HCT116 (cell line): ENCODE data around the gene ARMH4. TPM values are rescaled to one million over a fixed set of nuclear protein-coding genes. Genes with fewer than 3 reads are reported as not detected.

Experiments
- ATAC-seq: fragments of 200-7000 bp; cut with Tn5 transposase; 2 replicates; pipeline ENCODE4 v1.9.1; 2020; ENCODE audit warnings: mild to moderate bottlenecking, moderate library complexity
- BruUV-seq: library from RNA; stranded (reverse); fragments of 400-500 nt; replicated peaks from 2 replicates; lab custom pipeline; 2021; lab: Mats Ljungman, UMichigan
- CTCF ChIA-PET: fragments of 300-600 bp; sonication (Branson Sonifier 250); formaldehyde crosslinking; loops from one replicate; lab custom pipeline; 2021; ENCODE audit warnings: antibody characterized with exemption; lab: Charles Lee
- POLR2A ChIA-PET: fragments of 300-600, 350-600 bp; sonication (Branson Sonifier 250); formaldehyde crosslinking; loops from one replicate; lab custom pipeline; 2021; ENCODE audit warnings: antibody characterized with exemption; lab: Charles Lee
- RAD21 ChIA-PET, 2 experiments: fragments of 300-600 bp; sonication (Branson Sonifier 250); formaldehyde crosslinking; loops; one replicate each; lab custom pipeline; 2023; ENCODE audit warnings: low total read pairs in 2 of 2; ENCODE audit not compliant: uncharacterized antibody in 2 of 2, unreplicated experiment in 2 of 2, low non-redundant PET in 1 of 2; lab: Charles Lee
- DNase-seq: peaks from one replicate; pipeline ENCODE4 v3.0.0-alpha.2; 2010; ENCODE audit warnings: low read depth, low spot score
- H2AFZ ChIP-seq: fragments of 200-600 bp; shearing (Covaris generic), sonication (generic); 2 replicates; pipeline ENCODE4 v1.6.1; 2017; ENCODE audit warnings: low read depth, mixed run types, mixed read lengths, antibody characterized with exemption, low read length; ENCODE audit not compliant: poor library complexity, severe bottlenecking
- H3K27ac ChIP-seq: 2 replicates; pipeline ENCODE4 v1.5.1; 2012; ENCODE audit warnings: low read depth, low read length
- H3K27me3 ChIP-seq: fragments of 200-600 bp; sonication (generic); 2 replicates; pipeline ENCODE4 v1.6.1; 2016; ENCODE audit warnings: mixed run types, low read length, mixed read lengths; ENCODE audit not compliant: insufficient read depth
- H3K36me3 ChIP-seq, 2 experiments: fragments of 200-500 bp in 1 of 2; fragments of 200-600 bp in 1 of 2; sonication (Bioruptor generic) in 1 of 2; sonication (generic) in 1 of 2; 2 replicates each; pipeline versions ENCODE4 v1.5.1 to v1.6.1; 2014 to 2016; ENCODE audit warnings: low read length in 2 of 2, inconsistent platforms in 1 of 2, mixed read lengths in 1 of 2, mixed run types in 1 of 2; ENCODE audit not compliant: insufficient read depth in 2 of 2, control insufficient read depth in 1 of 2
- H3K4me1 ChIP-seq, 2 experiments: fragments of 200-600 bp in 1 of 2; sonication (generic) in 1 of 2; 2 replicates each; pipeline versions ENCODE4 v1.5.1 to v1.6.1; 2012 to 2017; ENCODE audit warnings: low read length in 2 of 2, inconsistent platforms in 1 of 2, mild to moderate bottlenecking in 1 of 2, mixed read lengths in 1 of 2, mixed run types in 1 of 2, moderate library complexity in 1 of 2; ENCODE audit not compliant: insufficient read depth in 2 of 2, control insufficient read depth in 1 of 2
- H3K4me2 ChIP-seq: fragments of 200-600 bp; sonication (generic); 2 replicates; pipeline ENCODE4 v1.6.1; 2017; ENCODE audit warnings: mixed run types, low read length, mixed read lengths
- H3K4me3 ChIP-seq, 2 experiments: fragments of 200-600 bp in 1 of 2; sonication (generic) in 1 of 2; replicated peaks in 1 of 2; 2 replicates each; pipeline ENCODE4 v1.5.1; 2011 to 2016; ENCODE audit warnings: low read length in 2 of 2, control low read depth in 1 of 2, low read depth in 1 of 2, mild to moderate bottlenecking in 1 of 2, mixed read lengths in 1 of 2, mixed run types in 1 of 2
- H3K79me2 ChIP-seq: fragments of 200-600 bp; sonication (generic); 2 replicates; pipeline ENCODE4 v1.6.1; 2017; ENCODE audit warnings: mild to moderate bottlenecking, mixed run types, low read length, moderate library complexity, mixed read lengths; ENCODE audit not compliant: insufficient read depth
- H3K9ac ChIP-seq: fragments of 200-600 bp; sonication (generic); 2 replicates; pipeline ENCODE4 v1.6.1; 2016; ENCODE audit warnings: low read length, mixed read lengths
- H3K9me2 ChIP-seq: fragments of 200-600 bp; sonication (generic), shearing (Covaris generic); 2 replicates; pipeline ENCODE4 v1.6.1; 2017; ENCODE audit warnings: mixed run types, mild to moderate bottlenecking, moderate library complexity; ENCODE audit not compliant: insufficient read depth
- H3K9me3 ChIP-seq, 2 experiments: fragments of 200-500 bp in 1 of 2; fragments of 200-600 bp in 1 of 2; sonication (Bioruptor generic) in 1 of 2; sonication (generic) in 1 of 2; 2 replicates each; pipeline ENCODE4 v1.6.1; 2014 to 2017; ENCODE audit warnings: low read length in 2 of 2, mixed read lengths in 2 of 2, inconsistent platforms in 1 of 2, low read depth in 1 of 2, mild to moderate bottlenecking in 1 of 2, mixed run types in 1 of 2, moderate library complexity in 1 of 2; ENCODE audit not compliant: control insufficient read depth in 1 of 2, insufficient read depth in 1 of 2
- H4K20me1 ChIP-seq: fragments of 200-600 bp; sonication (generic), shearing (Covaris generic); 2 replicates; pipeline ENCODE4 v1.6.1; 2017; ENCODE audit warnings: mixed run types, mild to moderate bottlenecking, moderate library complexity; ENCODE audit not compliant: insufficient read depth
- CBX3 ChIP-seq: IDR thresholded peaks from 2 replicates; pipeline ENCODE4 v1.6.1; 2012; ENCODE audit warnings: low read depth
- CEBPB ChIP-seq: IDR thresholded peaks from 2 replicates; pipeline ENCODE4 v1.6.1; 2012; ENCODE audit warnings: low read depth
- CTCF ChIP-seq, 3 experiments: fragments of 200-600 bp in 1 of 3; sonication (generic) in 1 of 3; IDR thresholded peaks in 2 of 3; conservative IDR thresholded peaks in 1 of 3; 2 replicates each; pipeline ENCODE4 v1.5.1; 2012 to 2017; ENCODE audit warnings: low read depth in 2 of 3, low read length in 2 of 3, antibody characterized with exemption in 1 of 3, borderline replicate concordance in 1 of 3, control low read depth in 1 of 3, mild to moderate bottlenecking in 1 of 3, mixed read lengths in 1 of 3, mixed run types in 1 of 3, moderate library complexity in 1 of 3; ENCODE audit not compliant: insufficient read depth in 1 of 3
- ELF1 ChIP-seq: IDR thresholded peaks from 2 replicates; pipeline ENCODE4 v1.6.1; 2012; ENCODE audit warnings: low read depth, borderline replicate concordance
- EZH2 ChIP-seq: fragments of 200-600 bp; sonication (generic); IDR thresholded peaks from 2 replicates; pipeline ENCODE4 v1.6.1; 2017; ENCODE audit warnings: antibody characterized with exemption, mixed run types
- EZH2phosphoT487 ChIP-seq: fragments of 200-600 bp; IDR thresholded peaks from 2 replicates; pipeline ENCODE4 v1.6.1; 2018; ENCODE audit warnings: antibody characterized with exemption, borderline replicate concordance
- FOSL1 ChIP-seq: IDR thresholded peaks from 2 replicates; pipeline ENCODE4 v1.6.1; 2012; ENCODE audit warnings: low read depth
- JUND ChIP-seq: IDR thresholded peaks from 2 replicates; pipeline ENCODE4 v1.6.1; 2012
- POLR2A ChIP-seq: IDR thresholded peaks from 2 replicates; pipeline ENCODE4 v1.7.0; 2011; ENCODE audit warnings: borderline replicate concordance; ENCODE audit not compliant: insufficient read depth, insufficient read length; ENCODE audit errors: extremely low read depth
- POLR2AphosphoS5 ChIP-seq: IDR thresholded peaks from 2 replicates; pipeline ENCODE4 v1.6.1; 2011; ENCODE audit warnings: mild to moderate bottlenecking, low read depth, low read length, moderate library complexity
- RAD21 ChIP-seq: IDR thresholded peaks from 2 replicates; pipeline ENCODE4 v1.6.1; 2012; ENCODE audit warnings: low read depth, mild to moderate bottlenecking
- SP1 ChIP-seq: IDR thresholded peaks from 2 replicates; pipeline ENCODE4 v1.6.1; 2012; ENCODE audit warnings: low read depth
- SRF ChIP-seq: IDR thresholded peaks from 2 replicates; pipeline ENCODE4 v1.6.1; 2012; ENCODE audit warnings: low read depth
- TCF7L2 ChIP-seq: IDR thresholded peaks from 2 replicates; pipeline ENCODE4 v1.7.0; 2011; ENCODE audit warnings: borderline replicate concordance, inconsistent platforms; ENCODE audit not compliant: insufficient read depth, insufficient read length; ENCODE audit errors: extremely low read depth
- YY1 ChIP-seq: IDR thresholded peaks from 2 replicates; pipeline ENCODE4 v1.6.1; 2011; ENCODE audit warnings: low read length, low read depth, moderate library complexity, mild to moderate bottlenecking; ENCODE audit not compliant: insufficient replicate concordance; ENCODE audit errors: extremely low read depth
- ZFX ChIP-seq: fragments of 450-650 bp; IDR thresholded peaks from 2 replicates; pipeline ENCODE4 v1.6.1; 2017
- ZNF274 ChIP-seq: fragments of 200-500 bp; sonication (Bioruptor generic); IDR thresholded peaks from 2 replicates; pipeline ENCODE4 v1.6.1; 2014; ENCODE audit warnings: mild to moderate bottlenecking, low read depth, low read length, inconsistent platforms
- intact Hi-C: fragments of 100-400 bp; cut with micrococcal nuclease; formaldehyde crosslinking; loops from 2 replicates; pipeline ENCODE4 v1.10.0; 2022
- total RNA-seq: library from RNA; stranded (reverse); gene quantifications from one replicate; pipeline ENCODE4 v1.2.1, GENCODE V29; 2021; ENCODE audit not compliant: unreplicated experiment
- TF ChIP-seq, protein P1 (sequence below): IDR thresholded peaks from 2 replicates; pipeline ENCODE4 v1.6.1; 2011; ENCODE audit warnings: mild to moderate bottlenecking, low read length, moderate library complexity; ENCODE audit not compliant: insufficient replicate concordance; ENCODE audit errors: extremely low read depth
- TF ChIP-seq, protein P2 (sequence below): IDR thresholded peaks from 2 replicates; pipeline ENCODE4 v1.6.1; 2012

The ARMH4 gene
- total RNA-seq, 1 experiment from 2014 or later = 1.7 TPM

GRCh38 chr14:58002618-58003017 lies 149.4 kb downstream of the ARMH4 start:
- H4K20me1 ChIP-seq = no peaks in the 10 kb centered on the region
- no peaks in the 10 kb centered on the region for H3K9me2 ChIP-seq
- H3K9me3 ChIP-seq = no peaks in the 10 kb centered on the region
- TF ChIP-seq ELF1 (no peak), SRF (no peak), ZFX (no peak)
- ATAC-seq = no peak
- H3K27me3 ChIP-seq = peaks cover 77% of the 10 kb centered on the region
- no peak overlapping the region for H2AFZ ChIP-seq
- H3K36me3 ChIP-seq = no peaks in the 10 kb centered on the region
- BruUV-seq = no TSS peak
- no peak overlapping the region for H3K4me3 ChIP-seq
- no peak overlapping the region for H3K4me2 ChIP-seq
- no peak overlapping the region for H3K9ac ChIP-seq
- POLR2A ChIA-PET = no interaction called here
- no peaks in the 10 kb centered on the region for H3K4me1 ChIP-seq
- CTCF ChIA-PET = no interaction called here
- RAD21 ChIA-PET = no interaction called here
- intact Hi-C loops = no loop called here
- no peaks in the 10 kb centered on the region for H3K79me2 ChIP-seq
- no peak overlapping the region for H3K27ac ChIP-seq
- DNase-seq = no peak

- TF ChIP-seq CBX3 = no peak
- no peak for TF ChIP-seq CEBPB
- TF ChIP-seq FOSL1 = no peak
- no peak for TF ChIP-seq SP1
- TF ChIP-seq YY1 = no peak
- no peak for TF ChIP-seq EZH2phosphoT487
- no peak for TF ChIP-seq ELF1
- no peak for TF ChIP-seq POLR2A
- TF ChIP-seq, protein P1, sequence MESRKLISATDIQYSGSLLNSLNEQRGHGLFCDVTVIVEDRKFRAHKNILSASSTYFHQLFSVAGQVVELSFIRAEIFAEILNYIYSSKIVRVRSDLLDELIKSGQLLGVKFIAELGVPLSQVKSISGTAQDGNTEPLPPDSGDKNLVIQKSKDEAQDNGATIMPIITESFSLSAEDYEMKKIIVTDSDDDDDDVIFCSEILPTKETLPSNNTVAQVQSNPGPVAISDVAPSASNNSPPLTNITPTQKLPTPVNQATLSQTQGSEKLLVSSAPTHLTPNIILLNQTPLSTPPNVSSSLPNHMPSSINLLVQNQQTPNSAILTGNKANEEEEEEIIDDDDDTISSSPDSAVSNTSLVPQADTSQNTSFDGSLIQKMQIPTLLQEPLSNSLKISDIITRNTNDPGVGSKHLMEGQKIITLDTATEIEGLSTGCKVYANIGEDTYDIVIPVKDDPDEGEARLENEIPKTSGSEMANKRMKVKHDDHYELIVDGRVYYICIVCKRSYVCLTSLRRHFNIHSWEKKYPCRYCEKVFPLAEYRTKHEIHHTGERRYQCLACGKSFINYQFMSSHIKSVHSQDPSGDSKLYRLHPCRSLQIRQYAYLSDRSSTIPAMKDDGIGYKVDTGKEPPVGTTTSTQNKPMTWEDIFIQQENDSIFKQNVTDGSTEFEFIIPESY = no peak
- no peak for TF ChIP-seq EZH2
- TF ChIP-seq ZFX = no peak
- no peak for TF ChIP-seq RAD21
- TF ChIP-seq JUND = no peak
- no peak for TF ChIP-seq ZNF274
- TF ChIP-seq POLR2AphosphoS5 = no peak
- TF ChIP-seq TCF7L2 = no peak
- no peak for TF ChIP-seq CTCF (IDR thresholded peaks at IDR 0.05 in 2 of 3, conservative IDR thresholded peaks at IDR 0.05 in 1 of 3; ENCODE audit: borderline replicate concordance in 1 of 3, insufficient read depth in 1 of 3, low read depth in 2 of 3, low read length in 2 of 3)
- TF ChIP-seq, protein P2, sequence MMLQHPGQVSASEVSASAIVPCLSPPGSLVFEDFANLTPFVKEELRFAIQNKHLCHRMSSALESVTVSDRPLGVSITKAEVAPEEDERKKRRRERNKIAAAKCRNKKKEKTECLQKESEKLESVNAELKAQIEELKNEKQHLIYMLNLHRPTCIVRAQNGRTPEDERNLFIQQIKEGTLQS = no peak
- RAD21 ChIA-PET = no interaction called here
- POLR2A ChIA-PET = no interaction called here
- Histone ChIP-seq H4K20me1 (no peaks in the 10 kb centered on the region), H3K27ac (no peak overlapping the region), H3K9me3 (no peaks in the 10 kb centered on the region), H3K79me2 (no peaks in the 10 kb centered on the region), H3K4me2 (no peak overlapping the region), H3K27me3 (peaks cover 74% of the 10 kb centered on the region), H3K36me3 (no peaks in the 10 kb centered on the region), H3K9me2 (no peaks in the 10 kb centered on the region), H3K4me1 (no peaks in the 10 kb centered on the region), H3K4me3 (no peak overlapping the region), H3K9ac (no peak overlapping the region), H2AFZ (no peak overlapping the region)
- DNase-seq (no peak), ATAC-seq (no peak)
- BruUV-seq = no TSS peak
- intact Hi-C loops = no loop called here
- CTCF ChIA-PET = no interaction called here
Observed at GRCh38 chr14:57999979-58000378, 152.0 kb downstream of the ARMH4 start.
